Testis (tissue), 3 donors: ENCODE data around the gene VPS50. TPM values are rescaled to one million over a fixed set of nuclear protein-coding genes. Genes with fewer than 3 reads are reported as not detected.

Experiments used
- DNase-seq: peaks from one replicate; pipeline ENCODE4 v3.0.0-alpha.2; 2019
- H3K27ac ChIP-seq, 2 donors: fragments of 200-600 bp; sonication (generic); one replicate each; pipeline ENCODE4 v1.5.1; 2019
- H3K27me3 ChIP-seq: fragments of 200-600 bp; sonication (generic); one replicate; pipeline ENCODE4 v1.5.1; 2019
- H3K36me3 ChIP-seq: fragments of 200-600 bp; sonication (generic); one replicate; pipeline ENCODE4 v1.5.1; 2017; ENCODE audit warnings: low read depth; ENCODE audit errors: missing control alignments
- H3K4me1 ChIP-seq: fragments of 200-600 bp; sonication (generic); one replicate; pipeline ENCODE4 v1.5.1; 2019
- H3K4me3 ChIP-seq, 2 donors: fragments of 200-600 bp; sonication (generic); one replicate each; pipeline ENCODE4 v1.5.1; 2017 to 2019
- H3K9me3 ChIP-seq: fragments of 200-600 bp; sonication (generic); one replicate; pipeline ENCODE4 v1.5.1; 2017
- CTCF ChIP-seq, 3 experiments: fragments of 450-650 bp in 2 of 3; fragments of 200-600 bp in 1 of 3; sonication (generic) in 1 of 3; IDR thresholded peaks; one replicate each; pipeline ENCODE4 v1.5.1; 2016 to 2019; ENCODE audit warnings: antibody characterized with exemption in 3 of 3, mild to moderate bottlenecking in 2 of 3, moderate library complexity in 1 of 3
- POLR2A ChIP-seq: fragments of 450-650 bp; IDR thresholded peaks from one replicate; pipeline ENCODE4 v1.6.1; 2017; ENCODE audit warnings: antibody characterized with exemption, mild to moderate bottlenecking, moderate library complexity
- WGBS, 2 donors: methylation state at CpG; one replicate each; pipeline ENCODE4 v1.1.5; 2018; 5-methylcytosine and 5-hydroxymethylcytosine counted together
- intact Hi-C: fragments of 100-400 bp; cut with DNase I; formaldehyde crosslinking; loops from one replicate; pipeline ENCODE4 v1.15.1; 2023; ENCODE audit warnings: low total_unique reads
- polyA plus RNA-seq: library from polyadenylated mRNA; stranded (reverse); fragments of 350-450 nt; fragmentation: Illumina TruSeq; extraction: RNeasy Lipid Tissue Mini Kit (QIAGEN cat#74804); gene quantifications from one replicate; pipeline ENCODE4 v1.2.3, GENCODE V29; 2014; ENCODE audit warnings: low read depth, low replicate concordance; ENCODE audit not compliant: insufficient read depth
- total RNA-seq, 2 donors: library from RNA; depleted of rRNA; stranded (reverse); fragments of >200 nt; gene quantifications; one replicate each; pipeline ENCODE4 v1.2.3, GENCODE V29; 2016

The VPS50 gene
- total and polyA plus RNA-seq, 3 donors from 2014 or later = 17.5 to 26.6 (median 22.9) TPM

- H3K27me3 ChIP-seq = no peaks in the 10 kb centered on the region
- H3K9me3 ChIP-seq = no peaks in the 10 kb centered on the region
- 75 to 79% methylated on average over 2 of the region's 2 CpGs for WGBS, 2 donors
- H3K4me3 ChIP-seq = no peak overlapping the region
- no peak for DNase-seq
- H3K27ac ChIP-seq = no peak overlapping the region
- peaks cover 3% of the 10 kb centered on the region for H3K4me1 ChIP-seq
- intact Hi-C loops = no loop called here
- no peak for TF ChIP-seq POLR2A
- no peak for TF ChIP-seq CTCF (IDR thresholded peaks at IDR 0.05)
- no peaks in the 10 kb centered on the region for H3K36me3 ChIP-seq
Measured at GRCh38 chr7:93235541-93235940, 3.4 kb downstream of the VPS50 start.

GRCh38 chr7:93238131-93238530, 6.0 kb downstream of the VPS50 start:
- Histone ChIP-seq H3K4me3 (no peak overlapping the region), H3K27me3 (no peaks in the 10 kb centered on the region), H3K27ac (no peak overlapping the region), H3K9me3 (no peaks in the 10 kb centered on the region), H3K36me3 (no peaks in the 10 kb centered on the region), H3K4me1 (no peaks in the 10 kb centered on the region)
- intact Hi-C loops = no loop called here
- DNase-seq = no peak
- TF ChIP-seq POLR2A (no peak), CTCF (IDR thresholded peaks at IDR 0.05) (no peak)
- WGBS, 2 donors = 67 to 73% methylated on average over 4 of the region's 4 CpGs

DNA sequence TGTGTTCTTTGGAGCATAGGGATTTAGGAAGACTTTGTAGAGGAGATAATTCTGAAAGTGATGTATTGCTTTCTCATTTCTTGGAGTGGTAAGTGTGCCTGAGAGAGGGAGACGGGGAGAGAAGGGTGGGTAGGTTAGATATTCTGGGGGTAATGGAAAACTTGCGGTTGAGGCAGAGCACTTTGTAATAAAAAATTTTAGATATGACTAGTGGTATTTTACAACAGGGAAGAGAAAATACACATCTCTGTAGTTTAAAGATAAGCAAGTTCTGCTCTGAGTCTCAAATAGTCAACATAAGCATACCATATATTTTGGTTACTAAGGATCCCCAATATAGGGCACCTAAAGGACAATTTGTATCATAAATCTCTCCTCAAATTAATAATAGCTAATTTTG, 6.6 kb downstream of the VPS50 start:
- intact Hi-C loops = no loop called here
- no peak overlapping the region for H3K4me3 ChIP-seq
- 64 to 70% methylated on average over 2 of the region's 2 CpGs for WGBS, 2 donors
- no peak overlapping the region for H3K27ac ChIP-seq
- no peaks in the 10 kb centered on the region for H3K36me3 ChIP-seq
- TF ChIP-seq POLR2A (no peak), CTCF (IDR thresholded peaks at IDR 0.05) (no peak)
- no peaks in the 10 kb centered on the region for H3K27me3 ChIP-seq
- H3K4me1 ChIP-seq = no peaks in the 10 kb centered on the region
- no peaks in the 10 kb centered on the region for H3K9me3 ChIP-seq
- DNase-seq = no peak

- H3K36me3 ChIP-seq = no peaks in the 10 kb centered on the region
- no peaks in the 10 kb centered on the region for H3K4me1 ChIP-seq
- no peak for DNase-seq
- H3K27me3 ChIP-seq = no peaks in the 10 kb centered on the region
- WGBS, 2 donors = 80 to 83% methylated on average over 4 of the region's 4 CpGs
- intact Hi-C loops = no loop called here
- H3K9me3 ChIP-seq = no peaks in the 10 kb centered on the region
- TF ChIP-seq POLR2A = no peak
- TF ChIP-seq CTCF (IDR thresholded peaks at IDR 0.05) = no peak
- H3K27ac ChIP-seq = no peak overlapping the region
- no peak overlapping the region for H3K4me3 ChIP-seq
Measured at GRCh38 chr7:93239824-93240223, 7.7 kb downstream of the VPS50 start.

GRCh38 chr7:93242106-93242505, 9.9 kb downstream of the VPS50 start:
- Histone ChIP-seq H3K27ac (no peak overlapping the region), H3K36me3 (no peaks in the 10 kb centered on the region), H3K27me3 (no peaks in the 10 kb centered on the region), H3K9me3 (no peaks in the 10 kb centered on the region), H3K4me3 (no peak overlapping the region), H3K4me1 (no peaks in the 10 kb centered on the region)
- no peak for DNase-seq
- intact Hi-C loops = no loop called here
- WGBS, 2 donors = 87 to 97% methylated on average over 3 of the region's 3 CpGs
- TF ChIP-seq CTCF (IDR thresholded peaks at IDR 0.05) = no peak
- no peak for TF ChIP-seq POLR2A
